Fibroblast of skin of left biceps (primary cell): ENCODE data around the gene TMEM95.
"Not testable (repeated sequence)": the region's sequence is repeated elsewhere in the genome, so short reads cannot be mapped to it uniquely, and the experiment has no call there.

ENCODE experiments used
- DNase-seq, 2 experiments: peaks; one replicate each; pipeline ENCODE4 v3.0.0-alpha.2; 2013; ENCODE audit warnings: low read depth in 2 of 2

TMEM95 gene

GRCh38 chr17:7346761-7347614, 8.0 kb upstream of the TMEM95 start:
- no peak for DNase-seq

- DNase-seq = no peak
These were observed 7.1 kb upstream of the TMEM95 start for GRCh38 chr17:7347630-7348477.

GRCh38 chr17:7348478-7349242, 6.3 kb upstream of the TMEM95 start:
- DNase-seq = no peak

GRCh38 chr17:7351665-7352502, 3.1 kb upstream of the TMEM95 start, which contains the start of gene KCTD11:
TSS of gene KCTD11 (plus strand) at chr17:7352162.
- DNase-seq = peak; percentile 84 to 89

GRCh38 chr17:7352503-7352889, 2.5 kb upstream of the TMEM95 start:
- DNase-seq = no peak

GRCh38 chr17:7352910-7353635, 1.9 kb upstream of the TMEM95 start:
- DNase-seq = no peak

GRCh38 chr17:7354262-7354843, 603 bp upstream of the TMEM95 start:
- no peak for DNase-seq

- no peak for DNase-seq
These were observed 617 bp downstream of the TMEM95 start for GRCh38 chr17:7355573-7355972.

- DNase-seq = no peak
These were observed 1.2 kb downstream of the TMEM95 start for GRCh38 chr17:7356072-7356549.

GRCh38 chr17:7356756-7357155, 1.8 kb downstream of the TMEM95 start:
- DNase-seq = no peak

- DNase-seq = no peak
These were observed 2.4 kb downstream of the TMEM95 start for GRCh38 chr17:7357381-7357780.

GRCh38 chr17:7361906-7362305, 7.0 kb downstream of the TMEM95 start:
- DNase-seq = no peak

- no peak for DNase-seq
These were observed 8.4 kb downstream of the TMEM95 start for GRCh38 chr17:7363311-7363710.

GRCh38 chr17:7365963-7366362, 11.0 kb downstream of the TMEM95 start:
- DNase-seq = not testable (repeated sequence)

- DNase-seq = no peak
These were observed 12.1 kb downstream of the TMEM95 start for GRCh38 chr17:7367083-7367482.

GRCh38 chr17:7367918-7368598, 13.1 kb downstream of the TMEM95 start:
- DNase-seq = no peak

- not testable (repeated sequence) for DNase-seq
These were observed 13.6 kb downstream of the TMEM95 start for GRCh38 chr17:7368599-7368994.

- no peak for DNase-seq
These were observed 14.9 kb downstream of the TMEM95 start for GRCh38 chr17:7369825-7370224.

- DNase-seq = no peak
These were observed 15.9 kb downstream of the TMEM95 start for GRCh38 chr17:7370853-7371252.
